HCT116 (cell line): ENCODE results near the gene GRIK1.

ENCODE experiments used
- EZH2 ChIP-seq: fragments of 200-600 bp; sonication (generic); IDR thresholded peaks from 2 replicates; pipeline ENCODE4 v1.6.1; 2017; ENCODE audit warnings: antibody characterized with exemption, mixed run types
- EZH2phosphoT487 ChIP-seq: fragments of 200-600 bp; IDR thresholded peaks from 2 replicates; pipeline ENCODE4 v1.6.1; 2018; ENCODE audit warnings: antibody characterized with exemption, borderline replicate concordance
- RAD21 ChIP-seq: IDR thresholded peaks from 2 replicates; pipeline ENCODE4 v1.6.1; 2012; ENCODE audit warnings: low read depth, mild to moderate bottlenecking
- ZNF274 ChIP-seq: fragments of 200-500 bp; sonication (Bioruptor generic); IDR thresholded peaks from 2 replicates; pipeline ENCODE4 v1.6.1; 2014; ENCODE audit warnings: mild to moderate bottlenecking, low read depth, low read length, inconsistent platforms
- TF ChIP-seq, protein P1 (sequence below), 3 experiments: fragments of 200-600 bp in 1 of 3; sonication (generic) in 1 of 3; IDR thresholded peaks in 2 of 3; conservative IDR thresholded peaks in 1 of 3; 2 replicates each; pipeline ENCODE4 v1.5.1; 2012 to 2017; ENCODE audit warnings: low read depth in 2 of 3, low read length in 2 of 3, antibody characterized with exemption in 1 of 3, borderline replicate concordance in 1 of 3, control low read depth in 1 of 3, mild to moderate bottlenecking in 1 of 3, mixed read lengths in 1 of 3, mixed run types in 1 of 3, moderate library complexity in 1 of 3; ENCODE audit not compliant: insufficient read depth in 1 of 3
- TF ChIP-seq, protein P2 (sequence below): IDR thresholded peaks from 2 replicates; pipeline ENCODE4 v1.6.1; 2012

DNA sequence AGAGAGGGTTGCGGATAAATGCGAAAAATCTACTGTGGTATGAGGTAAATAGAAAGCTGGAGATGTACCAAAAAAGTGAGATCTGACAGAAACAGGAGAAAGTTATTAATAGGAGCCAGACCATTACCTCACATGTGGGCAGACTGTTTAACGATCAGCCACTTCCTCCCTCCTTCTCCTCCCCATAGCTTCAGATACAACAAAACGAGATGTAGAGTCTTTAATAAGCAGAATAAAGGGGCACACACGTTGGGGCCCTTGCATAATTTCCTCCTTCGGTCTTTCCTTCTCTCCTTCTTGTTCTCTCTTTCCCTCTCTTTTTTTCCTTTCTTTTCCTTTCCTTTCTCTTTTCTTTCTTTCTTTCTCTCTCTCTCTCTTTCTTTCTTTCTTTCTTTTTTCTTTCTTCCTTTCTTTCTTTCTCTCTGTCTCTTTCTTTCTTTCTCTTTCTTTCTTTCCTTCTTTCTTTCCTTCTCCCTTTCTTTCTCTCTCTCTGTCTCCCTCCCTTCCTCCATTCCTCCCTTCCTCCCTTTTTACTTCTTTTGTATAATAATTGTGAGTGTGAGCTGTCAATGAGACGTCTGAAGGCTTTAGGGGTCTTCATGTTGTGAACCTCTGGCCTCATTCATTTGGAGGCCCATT lies 242.1 kb downstream of the GRIK1 start:
- TF ChIP-seq EZH2phosphoT487 (no peak), EZH2 (no peak), RAD21 (no peak), ZNF274 (no peak)
- TF ChIP-seq, protein P1, sequence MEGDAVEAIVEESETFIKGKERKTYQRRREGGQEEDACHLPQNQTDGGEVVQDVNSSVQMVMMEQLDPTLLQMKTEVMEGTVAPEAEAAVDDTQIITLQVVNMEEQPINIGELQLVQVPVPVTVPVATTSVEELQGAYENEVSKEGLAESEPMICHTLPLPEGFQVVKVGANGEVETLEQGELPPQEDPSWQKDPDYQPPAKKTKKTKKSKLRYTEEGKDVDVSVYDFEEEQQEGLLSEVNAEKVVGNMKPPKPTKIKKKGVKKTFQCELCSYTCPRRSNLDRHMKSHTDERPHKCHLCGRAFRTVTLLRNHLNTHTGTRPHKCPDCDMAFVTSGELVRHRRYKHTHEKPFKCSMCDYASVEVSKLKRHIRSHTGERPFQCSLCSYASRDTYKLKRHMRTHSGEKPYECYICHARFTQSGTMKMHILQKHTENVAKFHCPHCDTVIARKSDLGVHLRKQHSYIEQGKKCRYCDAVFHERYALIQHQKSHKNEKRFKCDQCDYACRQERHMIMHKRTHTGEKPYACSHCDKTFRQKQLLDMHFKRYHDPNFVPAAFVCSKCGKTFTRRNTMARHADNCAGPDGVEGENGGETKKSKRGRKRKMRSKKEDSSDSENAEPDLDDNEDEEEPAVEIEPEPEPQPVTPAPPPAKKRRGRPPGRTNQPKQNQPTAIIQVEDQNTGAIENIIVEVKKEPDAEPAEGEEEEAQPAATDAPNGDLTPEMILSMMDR (IDR thresholded peaks at IDR 0.05 in 2 of 3, conservative IDR thresholded peaks at IDR 0.05 in 1 of 3; ENCODE audit: borderline replicate concordance in 1 of 3, insufficient read depth in 1 of 3, low read depth in 2 of 3, low read length in 2 of 3), result no peak
- TF ChIP-seq, protein P2, sequence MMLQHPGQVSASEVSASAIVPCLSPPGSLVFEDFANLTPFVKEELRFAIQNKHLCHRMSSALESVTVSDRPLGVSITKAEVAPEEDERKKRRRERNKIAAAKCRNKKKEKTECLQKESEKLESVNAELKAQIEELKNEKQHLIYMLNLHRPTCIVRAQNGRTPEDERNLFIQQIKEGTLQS, result no peak
